SU-DHL-6 (cell line): ENCODE results near the gene SEC22A.

ENCODE experiments used
- CTCF ChIP-seq: fragments of 200-600 bp; sonication (generic); IDR thresholded peaks from one replicate; pipeline ENCODE4 v1.5.1; 2017; ENCODE audit warnings: antibody characterized with exemption, mild to moderate bottlenecking, low read length, moderate library complexity; ENCODE audit not compliant: insufficient read depth, poor library complexity, severe bottlenecking
- EZH2phosphoT487 ChIP-seq: fragments of 200-600 bp; sonication (generic), shearing (Covaris generic); conservative IDR thresholded peaks from 2 replicates; pipeline ENCODE4 v1.6.1; 2018; ENCODE audit warnings: mild to moderate bottlenecking, antibody characterized with exemption, low read length, moderate library complexity, mixed read lengths

GRCh38 chr3:123297627-123297899 lies 95.8 kb downstream of the SEC22A start:
- no peak for TF ChIP-seq CTCF
- TF ChIP-seq EZH2phosphoT487, result no peak
